ENCODE results near the gene PPP1R37.

- TF ChIP-seq ZNF501 (tag by site-specific recombination; IDR thresholded peaks at IDR 0.05) (no peak), ZFP41 (tag by site-specific recombination; IDR thresholded peaks at IDR 0.05; ENCODE audit: borderline replicate concordance) (no peak), CTCF (tag by site-specific recombination; IDR thresholded peaks at IDR 0.05) (peak; percentile 81; the same call in 1 of the 2 replicates), ZNF324 (tag by site-specific recombination; IDR thresholded peaks at IDR 0.05) (no peak), ZBTB10 (tag by site-specific recombination; IDR thresholded peaks at IDR 0.05) (no peak), ZBTB11 (tag by site-specific recombination; conservative IDR thresholded peaks at IDR 0.05; ENCODE audit: low read depth) (no peak), PRDM10 (tag by site-specific recombination; IDR thresholded peaks at IDR 0.05) (no peak), REST (tag by site-specific recombination; IDR thresholded peaks at IDR 0.05) (no peak)
Measured at GRCh38 chr19:45059258-45059965, 33.6 kb upstream of the PPP1R37 start.

All from HEK293 (cell line).